GM06990 (cell line): ENCODE measurements around the gene PRLH.

Experiments used
- DNase-seq: peaks from one replicate; pipeline ENCODE4 v3.0.0-alpha.2; 2011; ENCODE audit not compliant: insufficient read length; ENCODE audit errors: extremely low read depth
- H3K27me3 ChIP-seq: replicated peaks from 2 replicates; pipeline ENCODE4 v1.6.0; 2011; ENCODE audit warnings: low read length; ENCODE audit not compliant: control insufficient read depth, insufficient read depth
- H3K36me3 ChIP-seq: 2 replicates; pipeline ENCODE4 v1.5.1; 2011; ENCODE audit warnings: low read length; ENCODE audit not compliant: control insufficient read depth, insufficient read depth
- H3K4me3 ChIP-seq: replicated peaks from 2 replicates; pipeline ENCODE4 v1.5.1; 2011; ENCODE audit warnings: low read depth, mild to moderate bottlenecking, control low read depth, low read length
- CTCF ChIP-seq: IDR thresholded peaks from 2 replicates; pipeline ENCODE4 v1.5.1; 2011; ENCODE audit warnings: low read length, control low read depth, mild to moderate bottlenecking, inconsistent platforms; ENCODE audit not compliant: insufficient read depth, poor library complexity, severe bottlenecking

The PRLH gene

GRCh38 chr2:237552908-237553307 lies 13.5 kb upstream of the PRLH start:
- no peak for TF ChIP-seq CTCF
- H3K4me3 ChIP-seq = no peak overlapping the region
- no peaks in the 10 kb centered on the region for H3K36me3 ChIP-seq
- DNase-seq = no peak
- no peaks in the 10 kb centered on the region for H3K27me3 ChIP-seq

GRCh38 chr2:237553948-237554347 lies 12.4 kb upstream of the PRLH start:
- DNase-seq = no peak
- no peak for TF ChIP-seq CTCF
- H3K4me3 ChIP-seq = no peak overlapping the region
- no peaks in the 10 kb centered on the region for H3K27me3 ChIP-seq
- H3K36me3 ChIP-seq = no peaks in the 10 kb centered on the region

- DNase-seq = no peak
- no peaks in the 10 kb centered on the region for H3K36me3 ChIP-seq
- no peak overlapping the region for H3K4me3 ChIP-seq
- H3K27me3 ChIP-seq = no peaks in the 10 kb centered on the region
- no peak for TF ChIP-seq CTCF
Measured at GRCh38 chr2:237555560-237555959, 10.8 kb upstream of the PRLH start.

- Histone ChIP-seq H3K27me3 (no peaks in the 10 kb centered on the region; the same call in 1 of the 2 replicates), H3K36me3 (no peaks in the 10 kb centered on the region), H3K4me3 (no peak overlapping the region)
- peak; percentile 73 for DNase-seq
- no peak for TF ChIP-seq CTCF
Measured at GRCh38 chr2:237556773-237557632, 9.4 kb upstream of the PRLH start.

- no peaks in the 10 kb centered on the region for H3K36me3 ChIP-seq
- no peak overlapping the region for H3K4me3 ChIP-seq
- no peak for TF ChIP-seq CTCF
- no peak for DNase-seq
- H3K27me3 ChIP-seq = no peaks in the 10 kb centered on the region; the same call in 1 of the 2 replicates
Measured at GRCh38 chr2:237557633-237558015, 8.8 kb upstream of the PRLH start.
